Left ventricle myocardium inferior (tissue), 1 donor: Measurements from ENCODE around the gene SP100. TPM values are rescaled to one million over a fixed set of nuclear protein-coding genes. Genes with fewer than 3 reads are reported as not detected.

Experiments used
- DNase-seq: peaks from one replicate; pipeline ENCODE4 v3.0.0-alpha.2; 2020
- H3K27ac ChIP-seq: fragments of 200-600 bp; replicated peaks from 2 replicates; pipeline ENCODE4 v1.8.0; 2021
- H3K27me3 ChIP-seq: fragments of 200-600 bp; 2 replicates; pipeline ENCODE4 v1.8.0; 2021; ENCODE audit warnings: low read depth
- H3K36me3 ChIP-seq: fragments of 200-600 bp; 2 replicates; pipeline ENCODE4 v1.8.0; 2021
- H3K4me1 ChIP-seq: fragments of 200-600 bp; 2 replicates; pipeline ENCODE4 v1.8.0; 2021
- H3K4me3 ChIP-seq: fragments of 200-600 bp; 2 replicates; pipeline ENCODE4 v1.8.0; 2021; ENCODE audit warnings: mild to moderate bottlenecking, moderate library complexity
- H3K9me3 ChIP-seq: fragments of 200-600 bp; replicated peaks from 2 replicates; pipeline ENCODE4 v1.8.0; 2021
- intact Hi-C: fragments of 100-400 bp; cut with micrococcal nuclease; formaldehyde crosslinking; loops from one replicate; pipeline ENCODE4 v1.11.0; 2022
- total RNA-seq: library from RNA; stranded (reverse); fragmentation: NEBNext Ultra II Directional; extraction: Animal tissue kit (Norgen Biotek cat#: 25700); gene quantifications from one replicate; pipeline ENCODE4 v1.2.1, GENCODE V29; 2021
- TF ChIP-seq, protein P1 (sequence below): fragments of 200-600 bp; IDR thresholded peaks from 2 replicates; pipeline ENCODE4 v1.8.0; 2021; ENCODE audit warnings: antibody characterized with exemption, mild to moderate bottlenecking, borderline replicate concordance
- donor health status: DM: no; HTN: yes; CAD: no; lungs with severe emphysema.

Gene SP100
- total RNA-seq, 1 donor from 2014 or later = 76.9 TPM

DNA sequence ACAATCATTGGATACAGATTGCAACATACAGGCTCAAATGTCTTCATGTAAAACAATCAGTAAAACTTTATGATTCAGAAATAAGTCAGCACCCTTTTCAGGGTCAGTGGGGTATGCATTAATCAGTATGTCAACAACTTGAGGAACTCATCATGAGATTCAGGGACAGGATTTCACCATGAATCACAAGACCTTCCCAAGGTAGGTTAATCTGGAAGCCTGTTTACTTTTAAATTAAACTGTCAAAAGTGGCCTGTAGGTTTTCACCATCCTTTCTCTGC, 104.8 kb downstream of the SP100 start:
- no peak overlapping the region for H3K4me3 ChIP-seq
- H3K4me1 ChIP-seq = no peaks in the 10 kb centered on the region
- no peak for DNase-seq
- TF ChIP-seq, protein P1, sequence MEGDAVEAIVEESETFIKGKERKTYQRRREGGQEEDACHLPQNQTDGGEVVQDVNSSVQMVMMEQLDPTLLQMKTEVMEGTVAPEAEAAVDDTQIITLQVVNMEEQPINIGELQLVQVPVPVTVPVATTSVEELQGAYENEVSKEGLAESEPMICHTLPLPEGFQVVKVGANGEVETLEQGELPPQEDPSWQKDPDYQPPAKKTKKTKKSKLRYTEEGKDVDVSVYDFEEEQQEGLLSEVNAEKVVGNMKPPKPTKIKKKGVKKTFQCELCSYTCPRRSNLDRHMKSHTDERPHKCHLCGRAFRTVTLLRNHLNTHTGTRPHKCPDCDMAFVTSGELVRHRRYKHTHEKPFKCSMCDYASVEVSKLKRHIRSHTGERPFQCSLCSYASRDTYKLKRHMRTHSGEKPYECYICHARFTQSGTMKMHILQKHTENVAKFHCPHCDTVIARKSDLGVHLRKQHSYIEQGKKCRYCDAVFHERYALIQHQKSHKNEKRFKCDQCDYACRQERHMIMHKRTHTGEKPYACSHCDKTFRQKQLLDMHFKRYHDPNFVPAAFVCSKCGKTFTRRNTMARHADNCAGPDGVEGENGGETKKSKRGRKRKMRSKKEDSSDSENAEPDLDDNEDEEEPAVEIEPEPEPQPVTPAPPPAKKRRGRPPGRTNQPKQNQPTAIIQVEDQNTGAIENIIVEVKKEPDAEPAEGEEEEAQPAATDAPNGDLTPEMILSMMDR = no peak
- no peak overlapping the region for H3K27ac ChIP-seq
- H3K9me3 ChIP-seq = peaks cover 23% of the 10 kb centered on the region
- no peaks in the 10 kb centered on the region for H3K27me3 ChIP-seq
- intact Hi-C loops = no loop called here
- H3K36me3 ChIP-seq = peaks cover 36% of the 10 kb centered on the region

DNA sequence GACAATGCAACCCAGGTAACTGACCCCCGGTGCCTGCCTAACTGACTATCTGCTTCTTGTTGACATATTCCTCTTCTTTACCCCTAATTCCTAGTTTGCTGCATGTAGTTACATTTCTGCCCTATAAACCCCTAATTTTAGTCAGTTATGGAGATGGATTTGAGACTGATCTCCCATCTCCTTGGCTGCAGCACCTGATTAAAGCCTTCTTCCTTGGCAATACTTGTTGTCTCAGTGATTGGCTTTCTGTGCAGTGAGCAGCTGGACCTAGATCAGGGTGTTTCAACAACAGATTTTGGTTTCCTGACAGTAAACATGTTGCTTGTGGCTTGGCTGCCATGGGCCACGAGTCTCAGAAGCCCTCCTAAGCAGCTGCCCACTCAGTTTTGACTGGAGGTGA, 105.4 kb downstream of the SP100 start:
- H3K36me3 ChIP-seq = peaks cover 37% of the 10 kb centered on the region
- intact Hi-C loops = no loop called here
- TF ChIP-seq, protein P1 = no peak
- DNase-seq = no peak
- H3K9me3 ChIP-seq = peaks cover 23% of the 10 kb centered on the region
- no peaks in the 10 kb centered on the region for H3K4me1 ChIP-seq
- H3K27ac ChIP-seq = no peak overlapping the region
- no peaks in the 10 kb centered on the region for H3K27me3 ChIP-seq
- no peak overlapping the region for H3K4me3 ChIP-seq

DNA sequence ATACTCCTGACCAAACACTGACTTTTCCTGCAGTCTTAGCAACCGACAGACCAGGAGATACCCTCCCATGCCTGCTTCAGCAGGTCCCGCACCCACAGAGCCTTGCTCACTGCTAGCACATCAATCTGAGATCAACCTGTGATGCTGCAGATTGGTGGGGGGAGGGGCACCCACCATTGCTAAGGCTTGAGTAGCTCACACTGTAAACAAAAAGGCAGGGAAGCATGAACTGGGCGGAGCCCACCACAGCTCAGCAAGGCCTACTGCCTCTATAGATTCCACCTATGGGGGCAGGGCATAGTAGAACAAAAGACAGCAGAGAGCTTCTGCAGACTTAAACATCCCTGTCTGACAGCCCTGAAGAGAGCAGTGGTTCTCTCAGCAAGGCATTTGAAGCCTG, 109.7 kb downstream of the SP100 start:
- TF ChIP-seq, protein P1 = no peak
- DNase-seq = no peak
- H3K9me3 ChIP-seq = peaks cover 38% of the 10 kb centered on the region
- no peak overlapping the region for H3K27ac ChIP-seq
- peaks cover 18% of the 10 kb centered on the region for H3K36me3 ChIP-seq
- intact Hi-C loops = no loop called here
- no peak overlapping the region for H3K4me3 ChIP-seq
- no peaks in the 10 kb centered on the region for H3K4me1 ChIP-seq
- no peaks in the 10 kb centered on the region for H3K27me3 ChIP-seq

DNA sequence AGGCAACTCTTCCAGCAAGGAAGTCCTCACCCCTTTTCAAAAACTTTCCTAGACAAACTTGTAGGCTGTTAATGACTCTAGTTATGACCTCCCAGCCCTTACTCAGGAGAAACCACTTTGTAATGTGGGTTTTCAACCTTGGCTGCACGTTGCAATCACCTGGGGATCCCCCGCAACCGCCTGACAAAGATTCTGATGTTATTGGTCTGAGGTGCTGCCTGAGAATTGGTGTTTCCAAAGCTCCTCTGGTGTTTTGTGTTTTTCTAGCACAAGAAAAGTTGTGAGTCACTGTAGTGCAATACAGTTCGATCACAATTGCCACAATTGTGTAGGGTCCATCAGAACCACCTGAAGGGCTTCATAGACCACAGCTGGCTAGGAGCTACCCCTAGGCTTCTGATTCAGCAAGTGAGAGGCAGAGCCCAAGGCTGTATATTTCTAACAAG, 121.6 kb downstream of the SP100 start:
- TF ChIP-seq, protein P1 = no peak
- Histone ChIP-seq H3K4me1 (no peaks in the 10 kb centered on the region), H3K27me3 (no peaks in the 10 kb centered on the region), H3K4me3 (no peak overlapping the region), H3K9me3 (peaks cover 4% of the 10 kb centered on the region), H3K27ac (no peak overlapping the region), H3K36me3 (peaks cover 33% of the 10 kb centered on the region)
- intact Hi-C loops = no loop called here
- no peak for DNase-seq

DNA sequence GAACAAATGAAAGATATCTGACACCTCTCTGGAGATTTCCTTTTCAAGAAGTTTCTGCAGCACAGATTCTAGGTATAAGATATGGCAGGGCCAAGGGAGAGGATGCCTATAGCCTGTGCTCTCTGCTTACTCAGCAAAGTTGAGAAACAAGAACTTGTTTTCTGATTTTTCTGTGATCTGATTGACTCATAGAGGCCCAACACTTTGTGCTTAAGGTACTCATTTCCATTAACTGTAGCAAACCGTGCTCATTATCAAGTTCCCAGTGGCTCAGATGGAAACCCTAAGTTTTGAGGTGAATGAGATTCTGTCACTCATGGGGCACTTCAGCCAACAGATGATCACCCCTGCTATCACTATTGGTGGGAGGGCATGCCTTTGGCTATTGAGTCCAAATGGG, 124.3 kb downstream of the SP100 start:
- Histone ChIP-seq H3K4me1 (no peaks in the 10 kb centered on the region), H3K36me3 (peaks cover 57% of the 10 kb centered on the region), H3K9me3 (peaks cover 24% of the 10 kb centered on the region), H3K27ac (no peak overlapping the region), H3K27me3 (no peaks in the 10 kb centered on the region), H3K4me3 (no peak overlapping the region)
- TF ChIP-seq, protein P1 = no peak
- DNase-seq = no peak
- intact Hi-C loops = no loop called here

DNA sequence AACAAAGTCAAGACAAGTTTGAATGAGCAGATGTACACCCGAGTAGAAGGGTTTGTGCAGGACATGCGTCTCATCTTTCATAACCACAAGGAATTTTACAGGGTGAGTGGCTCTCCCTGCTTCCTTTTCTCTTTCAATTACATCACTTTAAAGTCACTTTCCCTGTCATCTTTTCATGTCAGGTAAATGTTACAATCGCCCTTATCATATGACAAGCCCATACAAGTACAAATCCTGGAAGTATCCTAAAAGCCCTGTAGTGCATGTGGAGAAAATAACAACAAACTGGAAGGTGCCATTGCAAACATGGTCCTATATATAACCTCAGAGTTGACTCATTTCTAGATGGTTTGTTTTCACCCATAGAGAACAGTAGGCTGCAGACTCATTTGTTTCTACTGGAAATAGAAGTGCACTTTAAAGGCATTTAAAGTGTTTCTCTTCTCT, 126.0 kb downstream of the SP100 start:
- H3K36me3 ChIP-seq = peaks cover 57% of the 10 kb centered on the region
- intact Hi-C loops = no loop called here
- no peak overlapping the region for H3K27ac ChIP-seq
- H3K9me3 ChIP-seq = peaks cover 29% of the 10 kb centered on the region
- TF ChIP-seq, protein P1 = no peak
- no peaks in the 10 kb centered on the region for H3K27me3 ChIP-seq
- DNase-seq = no peak
- no peaks in the 10 kb centered on the region for H3K4me1 ChIP-seq
- H3K4me3 ChIP-seq = no peak overlapping the region
